PFSK-1 (cell line): ENCODE data around the gene B3GALT4.

ENCODE experiments used
- FOXP2 ChIP-seq: optimal IDR thresholded peaks from 2 replicates; pipeline ENCODE3; 2011; ENCODE audit warnings: borderline replicate concordance, control low read depth, inconsistent platforms; ENCODE audit not compliant: insufficient read depth; ENCODE audit errors: extremely low read length, extremely low read depth
- POLR2AphosphoS5 ChIP-seq: IDR thresholded peaks from 2 replicates; pipeline ENCODE4 v1.6.1; 2012; ENCODE audit warnings: low read depth, mild to moderate bottlenecking, control low read depth, low read length, moderate library complexity
- REST ChIP-seq, 2 experiments: IDR thresholded peaks; 2 replicates each; pipeline versions ENCODE4 v1.6.1 to v1.8.0; 2011 to 2012; ENCODE audit warnings: low read depth in 2 of 2, low read length in 2 of 2, control low read depth in 1 of 2, inconsistent platforms in 1 of 2, mild to moderate bottlenecking in 1 of 2, moderate library complexity in 1 of 2; ENCODE audit not compliant: insufficient read depth in 1 of 2
- SIN3A ChIP-seq: IDR thresholded peaks from 2 replicates; pipeline ENCODE4 v1.6.1; 2012; ENCODE audit warnings: mild to moderate bottlenecking, low read length, moderate library complexity, borderline replicate concordance; ENCODE audit not compliant: insufficient read depth
- TAF1 ChIP-seq: IDR thresholded peaks from 2 replicates; pipeline ENCODE4 v1.6.1; 2012; ENCODE audit warnings: low read length, control low read depth, borderline replicate concordance; ENCODE audit not compliant: insufficient read depth

Gene B3GALT4

GRCh38 chr6:33319939-33320314, 43.0 kb downstream of the B3GALT4 start:
- no peak for TF ChIP-seq TAF1
- TF ChIP-seq REST (IDR thresholded peaks at IDR 0.05; ENCODE audit: insufficient read depth in 1 of 2, low read depth in 2 of 2, low read length in 2 of 2) = no peak
- TF ChIP-seq FOXP2 = no peak
- no peak for TF ChIP-seq POLR2AphosphoS5
- TF ChIP-seq SIN3A = no peak

GRCh38 chr6:33320315-33321181, 43.6 kb downstream of the B3GALT4 start:
- TF ChIP-seq SIN3A (no peak), REST (IDR thresholded peaks at IDR 0.05; ENCODE audit: insufficient read depth in 1 of 2, low read depth in 2 of 2, low read length in 2 of 2) (no peak), POLR2AphosphoS5 (no peak), TAF1 (no peak)

- TF ChIP-seq POLR2AphosphoS5 (no peak), FOXP2 (no peak), SIN3A (no peak), REST (IDR thresholded peaks at IDR 0.05; ENCODE audit: insufficient read depth in 1 of 2, low read depth in 2 of 2, low read length in 2 of 2) (no peak), TAF1 (no peak)
Observed at GRCh38 chr6:33321227-33321626, 44.3 kb downstream of the B3GALT4 start.

GRCh38 chr6:33323623-33323948, 46.7 kb downstream of the B3GALT4 start:
- no peak for TF ChIP-seq REST (IDR thresholded peaks at IDR 0.05; ENCODE audit: insufficient read depth in 1 of 2, low read depth in 2 of 2, low read length in 2 of 2)
- TF ChIP-seq SIN3A = no peak

- TF ChIP-seq REST (IDR thresholded peaks at IDR 0.05; ENCODE audit: insufficient read depth in 1 of 2, low read depth in 2 of 2, low read length in 2 of 2) (no peak), FOXP2 (no peak), POLR2AphosphoS5 (no peak), SIN3A (no peak), TAF1 (no peak)
Observed at GRCh38 chr6:33324125-33324524, 47.2 kb downstream of the B3GALT4 start.
